ENCODE results near the gene PLPPR1. TPM values are rescaled to one million over a fixed set of nuclear protein-coding genes. Genes with fewer than 3 reads are reported as not detected.

The PLPPR1 gene
- total and polyA plus RNA-seq, 2 of the 13 experiments (the other 11 are each of a cell fraction or from before 2014, with no cell fraction given): 16.0 to 84.7 TPM

GRCh38 chr9:101254733-101255433, 226.4 kb downstream of the PLPPR1 start (continued):
- TF ChIP-seq THAP9 (CRISPR knock-in tag; IDR thresholded peaks at IDR 0.05; ENCODE audit: borderline replicate concordance): no peak

- ATAC-seq: peak; percentile 88
- in situ Hi-C loops (cut with HindIII; ENCODE audit: extremely low pct_ligation_motif_present, low pct_unique_long_range_greater_than_20kb) (no loop called here), intact Hi-C loops (cut with micrococcal nuclease; ENCODE audit: unreplicated experiment) (no loop called here)
- H3K79me2 ChIP-seq (ENCODE audit: insufficient read depth, low read length): no peaks in the 10 kb centered on the region
- H3K4me1 ChIP-seq (ENCODE audit: insufficient read depth, low read length): peaks cover 7% of the 10 kb centered on the region; the same call in 1 of the 2 replicates
- DNase-seq (ENCODE audit: low spot score): no peak
- BruUV-seq (replicated peaks): no TSS peak
- H3K9ac ChIP-seq (ENCODE audit: insufficient read depth, low read depth, low read length): no peak overlapping the region
- peaks cover 0 to 5% of the 10 kb centered on the region in 2 experiments; a peak in 2 of 5 replicates for H3K36me3 ChIP-seq (replicated peaks in 1 of 2; ENCODE audit: control insufficient read depth in 1 of 2, insufficient read depth in 2 of 2, low read length in 2 of 2)
- ChIA-PET CTCF (ENCODE audit: low intra/inter-chr PET ratio, low total read pairs) (no interaction called here), POLR2A (no interaction called here)
- no peak for FAIRE-seq
- no peak overlapping the region for H3K4me2 ChIP-seq (ENCODE audit: low read depth, low read length)
- H4K20me1 ChIP-seq (ENCODE audit: insufficient read depth, low read length): no peaks in the 10 kb centered on the region
- no peaks in the 10 kb centered on the region for H3K9me3 ChIP-seq (ENCODE audit: low read length)
- H2AFZ ChIP-seq (ENCODE audit: low read length): no peak overlapping the region
- H3K27me3 ChIP-seq (ENCODE audit: control insufficient read depth in 1 of 2, insufficient read depth in 2 of 2, low read length in 2 of 2): no peaks in the 10 kb centered on the region
- H3K4me3 ChIP-seq (replicated peaks in 1 of 3; ENCODE audit: insufficient read depth in 1 of 3, low read depth in 2 of 3, low read length in 3 of 3): no peak overlapping the region
- no peak overlapping the region for H3K27ac ChIP-seq (ENCODE audit: extremely low read length, insufficient read depth, low read length)
- TF ChIP-seq TEAD3 (CRISPR knock-in tag; optimal IDR thresholded peaks at IDR 0.05; ENCODE audit: borderline replicate concordance): peak; percentile 10
- no peak for TF ChIP-seq ZNF280B (CRISPR knock-in tag; IDR thresholded peaks at IDR 0.05; ENCODE audit: borderline replicate concordance)
- TF ChIP-seq JUNB (CRISPR knock-in tag; IDR thresholded peaks at IDR 0.05; ENCODE audit: borderline replicate concordance): no peak
- no peak for TF ChIP-seq ZMAT5 (CRISPR knock-in tag; IDR thresholded peaks at IDR 0.05; ENCODE audit: borderline replicate concordance, low read depth)
- TF ChIP-seq, protein P1, sequence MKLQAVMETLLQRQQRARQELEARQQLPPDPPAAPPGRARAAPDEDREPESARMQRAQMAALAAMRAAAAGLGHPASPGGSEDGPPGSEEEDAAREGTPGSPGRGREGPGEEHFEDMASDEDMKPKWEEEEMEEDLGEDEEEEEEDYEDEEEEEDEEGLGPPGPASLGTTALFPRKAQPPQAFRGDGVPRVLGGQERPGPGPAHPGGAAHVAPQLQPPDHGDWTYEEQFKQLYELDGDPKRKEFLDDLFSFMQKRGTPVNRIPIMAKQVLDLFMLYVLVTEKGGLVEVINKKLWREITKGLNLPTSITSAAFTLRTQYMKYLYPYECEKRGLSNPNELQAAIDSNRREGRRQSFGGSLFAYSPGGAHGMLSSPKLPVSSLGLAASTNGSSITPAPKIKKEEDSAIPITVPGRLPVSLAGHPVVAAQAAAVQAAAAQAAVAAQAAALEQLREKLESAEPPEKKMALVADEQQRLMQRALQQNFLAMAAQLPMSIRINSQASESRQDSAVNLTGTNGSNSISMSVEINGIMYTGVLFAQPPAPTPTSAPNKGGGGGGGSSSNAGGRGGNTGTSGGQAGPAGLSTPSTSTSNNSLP (IDR thresholded peaks at IDR 0.05; ENCODE audit: low read depth, low read length): peak; percentile 23; the same call in 1 of the 2 replicates
- no peak for TF ChIP-seq ZNF569 (CRISPR knock-in tag; IDR thresholded peaks at IDR 0.05; ENCODE audit: borderline replicate concordance)
- no peak for TF ChIP-seq ZBTB33 (CRISPR knock-in tag; IDR thresholded peaks at IDR 0.05)
- TF ChIP-seq PLSCR1 (CRISPR knock-in tag; IDR thresholded peaks at IDR 0.05; ENCODE audit: borderline replicate concordance): no peak
- 0 out of 2 replicates have a peak, but pooled peaks have one; percentile 28 for TF ChIP-seq RARA (CRISPR knock-in tag; IDR thresholded peaks at IDR 0.05)
- TF ChIP-seq SATB2 (CRISPR knock-in tag; IDR thresholded peaks at IDR 0.05): no peak
- TF ChIP-seq ZNF883 (CRISPR knock-in tag; IDR thresholded peaks at IDR 0.05; ENCODE audit: not compliant biosample characterization): no peak
These were observed 236.2 kb downstream of the PLPPR1 start for GRCh38 chr9:101264727-101265126.
